Epithelial cell of alveolus of lung (primary cell): Measurements from ENCODE around the gene MTMR11. TPM values are rescaled to one million over a fixed set of nuclear protein-coding genes. Genes with fewer than 3 reads are reported as not detected.

Experiments used
- total RNA-seq: library from RNA; depleted of rRNA; stranded (reverse); fragments of >200 nt; gene quantifications from 2 replicates; pipeline ENCODE4 v1.2.1, GENCODE V29; 2015

MTMR11 gene
- 6.9 and 9.5 TPM in 2 replicates for total RNA-seq

DNA sequence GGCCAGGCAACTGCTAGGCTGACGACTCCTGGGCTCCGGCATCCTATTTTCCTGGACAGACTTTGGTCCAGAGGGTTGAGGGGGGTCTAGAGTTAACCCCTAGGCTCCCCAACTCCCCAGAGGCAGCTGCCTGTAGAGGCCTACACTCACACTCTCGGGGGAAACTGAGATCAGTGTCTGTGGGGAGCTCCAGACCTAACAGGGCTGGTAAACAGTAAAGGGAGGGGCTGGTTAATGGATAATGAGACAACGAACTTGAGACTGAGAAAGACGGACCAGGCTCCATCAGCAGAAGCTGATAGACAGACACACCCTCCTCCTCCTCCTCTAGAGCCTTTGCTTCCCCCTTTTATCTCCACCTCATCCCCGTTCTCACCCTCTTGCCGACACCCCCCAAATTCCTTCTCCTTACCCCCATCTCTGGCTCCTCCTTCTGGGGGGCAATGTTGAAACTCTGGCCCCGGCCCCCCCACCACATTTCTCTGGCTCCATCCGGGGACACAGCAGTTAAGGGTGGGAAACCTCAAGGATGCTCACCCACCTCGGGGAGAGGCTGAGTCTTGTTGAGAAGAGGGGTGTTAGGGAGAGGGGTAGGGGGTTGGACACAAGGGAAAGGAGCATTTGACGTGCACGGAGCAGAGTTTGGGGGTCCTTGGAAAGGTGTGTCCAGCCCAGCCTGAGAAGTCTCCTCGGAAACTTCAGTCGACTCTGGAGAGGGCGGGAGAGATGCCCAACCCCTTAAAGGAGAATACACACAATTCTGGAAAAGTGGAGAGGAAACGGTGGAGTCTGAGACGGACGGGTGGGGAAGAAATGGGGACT lies at the start of gene MTMR11:
Gene MTMR11 (minus strand): TSS at position 710 of the 822 bp plus-strand sequence. CDS start 232 bp downstream, at position 478.

DNA sequence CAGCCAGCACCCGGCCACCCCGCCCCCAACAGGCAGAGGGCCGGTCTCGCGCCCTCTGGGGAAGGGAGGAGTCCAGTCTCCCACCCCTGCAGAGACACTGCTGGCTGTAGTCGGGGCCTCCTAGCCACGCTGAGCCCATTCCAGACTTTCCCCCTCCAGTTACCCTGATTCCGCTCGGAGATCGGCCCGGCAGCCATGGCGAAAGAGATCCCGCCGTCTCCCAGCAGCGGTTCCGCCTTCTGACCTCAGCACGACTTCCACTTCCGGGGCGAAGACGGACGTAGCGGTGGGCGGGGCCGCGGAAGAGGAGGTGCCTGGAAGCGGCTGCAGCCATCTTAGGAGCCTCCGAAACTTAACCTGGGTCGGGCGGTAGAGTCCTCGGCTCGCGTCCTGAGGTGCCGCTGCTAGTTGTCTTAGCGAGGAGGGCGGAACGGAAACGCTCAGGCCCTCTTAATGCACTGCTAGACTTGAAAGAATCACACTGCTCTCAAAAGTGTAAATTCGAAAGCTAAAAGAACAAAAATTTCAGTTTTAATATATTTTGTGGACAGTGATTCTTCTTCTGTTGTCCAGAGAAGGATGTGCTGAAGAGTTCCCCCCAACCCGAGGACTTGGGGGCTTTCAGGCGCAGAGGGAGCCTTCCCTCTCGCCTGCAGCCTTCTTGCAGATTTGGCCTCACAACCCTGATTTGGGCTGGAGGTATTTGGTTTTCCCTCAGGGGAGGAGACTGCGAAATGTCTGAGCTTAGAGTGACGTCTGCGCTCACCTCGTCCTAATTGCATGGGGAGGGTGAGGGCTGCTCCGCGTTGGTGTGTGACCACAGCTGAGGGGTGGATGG lies 8.9 kb downstream of the MTMR11 start, which contains the start of gene SF3B4:
Gene SF3B4 (minus strand): TSS at position 241 of the 838 bp plus-strand sequence. CDS start 44 bp downstream, at position 197.

GRCh38 chr1:149917571-149918144 lies 19.0 kb downstream of the MTMR11 start, which contains the start of gene SV2A:
Gene SV2A (minus strand): TSS chr1:149917844. CDS start chr1:149913840, 4,004 bp downstream.

DNA sequence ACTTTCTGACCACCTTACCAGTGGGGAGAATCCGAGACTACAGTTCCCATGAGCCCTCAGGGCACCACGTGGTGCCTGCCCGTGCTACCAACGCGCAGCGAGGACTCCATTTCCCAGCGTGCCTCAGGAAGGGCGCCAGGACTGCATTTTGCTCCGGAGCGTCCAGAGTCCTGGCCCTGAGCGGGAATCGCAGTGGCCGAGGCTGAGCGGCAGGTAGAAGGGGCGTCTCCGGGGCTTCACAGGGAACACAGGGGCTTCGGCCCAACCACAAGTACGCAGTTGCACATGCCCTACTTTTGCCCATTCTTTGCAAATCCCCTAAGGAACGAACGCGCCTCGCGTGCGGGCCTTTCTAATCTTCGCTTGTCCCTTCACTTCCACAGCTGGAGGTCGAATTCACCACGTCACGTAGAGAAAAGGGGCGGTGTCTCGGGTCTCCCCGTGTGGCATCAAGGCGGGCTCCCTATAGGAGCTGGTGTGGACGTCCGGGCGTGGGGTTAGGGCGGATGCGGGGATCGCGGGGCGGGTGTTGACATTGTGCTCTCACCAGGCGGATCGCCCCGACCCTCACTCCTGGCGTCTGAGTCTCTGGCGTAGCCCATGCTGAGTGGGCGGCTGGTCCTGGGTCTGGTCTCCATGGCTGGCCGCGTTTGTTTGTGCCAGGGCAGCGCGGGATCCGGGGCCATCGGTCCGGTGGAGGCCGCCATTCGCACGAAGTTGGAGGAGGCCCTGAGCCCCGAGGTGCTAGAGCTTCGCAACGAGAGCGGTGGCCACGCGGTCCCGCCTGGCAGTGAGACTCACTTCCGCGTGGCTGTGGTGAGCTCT lies 37.0 kb downstream of the MTMR11 start, which contains the start of gene BOLA1:
Gene BOLA1 (plus strand): TSS at position 109 of the 825 bp plus-strand sequence. CDS start 492 bp downstream, at position 601.

Other genes with a start within 250 kb of the MTMR11 start
- not detected in 2 replicates for gene FCGR1A, start 154.2 kb downstream of the MTMR11 start, total RNA-seq
- 21.6 and 35.7 TPM in 2 replicates for gene BOLA1, start 37.3 kb downstream of the MTMR11 start, total RNA-seq
- 19.3 and 26.8 TPM in 2 replicates for gene SV2A, start 19.0 kb downstream of the MTMR11 start, total RNA-seq
- gene SF3B4, start 9.1 kb downstream of the MTMR11 start, total RNA-seq = 13.2 and 16.0 TPM in 2 replicates
- gene OTUD7B, start 73.8 kb upstream of the MTMR11 start, total RNA-seq = 8.8 and 9.9 TPM in 2 replicates
- 16.9 and 25.2 TPM in 2 replicates for gene VPS45, start 130.9 kb upstream of the MTMR11 start, total RNA-seq
- gene PLEKHO1, start 213.0 kb upstream of the MTMR11 start, total RNA-seq = 53.5 and 55.6 TPM in 2 replicates